ENCODE data around the gene ANK3. TPM values are rescaled to one million over a fixed set of nuclear protein-coding genes. Genes with fewer than 3 reads are reported as not detected.

ANK3 gene
- total RNA-seq, 2 donors from 2014 or later: 55.4 to 126 TPM

GRCh38 chr10:59991117-59991516 lies 398.6 kb downstream of the ANK3 start:
- no peak for ATAC-seq (ENCODE audit: insufficient number of reproducible peaks, low FRiP score, low read depth)
- Histone ChIP-seq H3K9me3 (no peaks in the 10 kb centered on the region), H3K27ac (no peak overlapping the region), H3K4me3 (no peak overlapping the region), H3K4me1 (ENCODE audit: control insufficient read depth in 1 of 2, low read depth in 2 of 2) (no peaks in the 10 kb centered on the region), H3K27me3 (replicated peaks; ENCODE audit: insufficient read depth) (no peaks in the 10 kb centered on the region), H3K36me3 (no peaks in the 10 kb centered on the region)
- DNase-seq (ENCODE audit: low spot score): no peak
- no peak for TF ChIP-seq CTCF (IDR thresholded peaks at IDR 0.05)

GRCh38 chr10:59985639-59986038 lies 404.0 kb downstream of the ANK3 start:
- no peaks in the 10 kb centered on the region for H3K4me1 ChIP-seq (ENCODE audit: control insufficient read depth in 1 of 2, low read depth in 2 of 2)

GRCh38 chr10:59984415-59984814 lies 405.3 kb downstream of the ANK3 start:
- no peaks in the 10 kb centered on the region for H3K9me3 ChIP-seq
- TF ChIP-seq CTCF (IDR thresholded peaks at IDR 0.05): no peak
- no peak overlapping the region for H3K4me3 ChIP-seq
- no peaks in the 10 kb centered on the region for H3K4me1 ChIP-seq (ENCODE audit: control insufficient read depth in 1 of 2, low read depth in 2 of 2)
- no peaks in the 10 kb centered on the region for H3K27me3 ChIP-seq (replicated peaks; ENCODE audit: insufficient read depth)
- DNase-seq (ENCODE audit: low spot score) (no peak), ATAC-seq (ENCODE audit: insufficient number of reproducible peaks, low FRiP score, low read depth) (no peak)
- H3K27ac ChIP-seq: no peak overlapping the region
- no peaks in the 10 kb centered on the region for H3K36me3 ChIP-seq

More at GRCh38 chr10:59985639-59986038, 404.0 kb downstream of the ANK3 start:
- no peaks in the 10 kb centered on the region for H3K27me3 ChIP-seq (replicated peaks; ENCODE audit: insufficient read depth)
- no peaks in the 10 kb centered on the region for H3K9me3 ChIP-seq
- H3K27ac ChIP-seq: no peak overlapping the region
- no peak for TF ChIP-seq CTCF (IDR thresholded peaks at IDR 0.05)
- H3K4me3 ChIP-seq: no peak overlapping the region
- DNase-seq (ENCODE audit: low spot score): no peak
- ATAC-seq (ENCODE audit: insufficient number of reproducible peaks, low FRiP score, low read depth): no peak
- H3K36me3 ChIP-seq: no peaks in the 10 kb centered on the region

- Histone ChIP-seq H3K9me3 (peaks cover 9% of the 10 kb centered on the region), H3K4me3 (no peak overlapping the region), H3K27ac (no peak overlapping the region), H3K4me1 (ENCODE audit: control insufficient read depth in 1 of 2, low read depth in 2 of 2) (no peaks in the 10 kb centered on the region), H3K36me3 (no peaks in the 10 kb centered on the region), H3K27me3 (replicated peaks; ENCODE audit: insufficient read depth) (no peaks in the 10 kb centered on the region)
- DNase-seq (ENCODE audit: low spot score): no peak
- no peak for TF ChIP-seq CTCF (IDR thresholded peaks at IDR 0.05)
- ATAC-seq (ENCODE audit: insufficient number of reproducible peaks, low FRiP score, low read depth): no peak
These were observed 409.3 kb downstream of the ANK3 start for GRCh38 chr10:59980356-59980755.

GRCh38 chr10:59977486-59977885 lies 412.2 kb downstream of the ANK3 start:
- H3K27me3 ChIP-seq (replicated peaks; ENCODE audit: insufficient read depth): no peaks in the 10 kb centered on the region

More at GRCh38 chr10:59977486-59977885, 412.2 kb downstream of the ANK3 start:
- peaks cover 9% of the 10 kb centered on the region for H3K9me3 ChIP-seq
- no peak overlapping the region for H3K27ac ChIP-seq
- no peak overlapping the region for H3K4me3 ChIP-seq
- TF ChIP-seq CTCF (IDR thresholded peaks at IDR 0.05): no peak
- DNase-seq (ENCODE audit: low spot score) (no peak), ATAC-seq (ENCODE audit: insufficient number of reproducible peaks, low FRiP score, low read depth) (no peak)
- H3K4me1 ChIP-seq (ENCODE audit: control insufficient read depth in 1 of 2, low read depth in 2 of 2): no peaks in the 10 kb centered on the region
- H3K36me3 ChIP-seq: no peaks in the 10 kb centered on the region

All from thoracic aorta (tissue), 2 donors.